Endothelial cell (in vitro differentiated cells): ENCODE measurements around the gene QRFPR. TPM values are rescaled to one million over a fixed set of nuclear protein-coding genes. Genes with fewer than 3 reads are reported as not detected.

Source experiments
- DNase-seq: peaks from one replicate; pipeline ENCODE4 v3.0.0; 2021; ENCODE audit warnings: low spot score
- H3K27ac Mint-ChIP-seq: one replicate; pipeline ENCODE4 v1.8.0; 2021; ENCODE audit warnings: mixed read lengths, inconsistent platforms; ENCODE audit not compliant: unreplicated experiment
- H3K27me3 Mint-ChIP-seq: one replicate; pipeline ENCODE4 v1.8.0; 2021; ENCODE audit warnings: mild to moderate bottlenecking, moderate library complexity, mixed read lengths, inconsistent platforms; ENCODE audit not compliant: unreplicated experiment
- H3K36me3 Mint-ChIP-seq: one replicate; pipeline ENCODE4 v1.8.0; 2021; ENCODE audit warnings: mild to moderate bottlenecking, low read depth, mixed read lengths, inconsistent platforms; ENCODE audit not compliant: unreplicated experiment
- H3K4me1 Mint-ChIP-seq: one replicate; pipeline ENCODE4 v1.8.0; 2021; ENCODE audit warnings: mild to moderate bottlenecking, mixed read lengths, inconsistent platforms; ENCODE audit not compliant: unreplicated experiment
- H3K4me3 Mint-ChIP-seq: one replicate; pipeline ENCODE4 v1.8.0; 2021; ENCODE audit warnings: mild to moderate bottlenecking, mixed read lengths, inconsistent platforms; ENCODE audit not compliant: unreplicated experiment
- H3K9me3 Mint-ChIP-seq: one replicate; pipeline ENCODE4 v1.8.0; 2021; ENCODE audit warnings: mixed read lengths, inconsistent platforms; ENCODE audit not compliant: unreplicated experiment
- CTCF ChIP-seq: fragments of 200-600 bp; sonication (generic); IDR thresholded peaks from one replicate; pipeline ENCODE4 v1.5.0; 2021; ENCODE audit warnings: antibody characterized with exemption; ENCODE audit not compliant: unreplicated experiment
- total RNA-seq: library from RNA; stranded (reverse); fragmentation: NEBNext Ultra II Directional; extraction: Animal tissue kit (Norgen Biotek cat#: 25700); gene quantifications from one replicate; pipeline ENCODE4 v1.2.1, GENCODE V29; 2021; ENCODE audit not compliant: unreplicated experiment

Gene QRFPR
- total RNA-seq, 1 donor from 2014 or later: 2.4 TPM

GRCh38 chr4:121278811-121279368 is 101.9 kb downstream of the QRFPR start:
- no peak overlapping the region for H3K27ac Mint-ChIP-seq
- H3K27me3 Mint-ChIP-seq: peaks cover 3% of the 10 kb centered on the region
- no peak overlapping the region for H3K4me3 Mint-ChIP-seq
- no peaks in the 10 kb centered on the region for H3K4me1 Mint-ChIP-seq
- TF ChIP-seq CTCF: no peak
- no peaks in the 10 kb centered on the region for H3K9me3 Mint-ChIP-seq
- no peaks in the 10 kb centered on the region for H3K36me3 Mint-ChIP-seq
- no peak for DNase-seq

Other genes with a start within 250 kb of the QRFPR start
- gene TNIP3, start 216.7 kb downstream of the QRFPR start, total RNA-seq: 4.0 TPM